Suprapubic skin (tissue), 4 donors: ENCODE results near the gene CCSAP. TPM values are rescaled to one million over a fixed set of nuclear protein-coding genes. Genes with fewer than 3 reads are reported as not detected.

Experiments used
- DNase-seq, 2 donors: peaks; one replicate each; pipeline ENCODE4 v3.0.0-alpha.2; 2019; ENCODE audit warnings: low spot score in 2 of 2
- H3K27ac ChIP-seq: fragments of 200-600 bp; sonication (generic); one replicate; pipeline ENCODE4 v1.5.1; 2019
- H3K27me3 ChIP-seq: fragments of 200-600 bp; sonication (generic); one replicate; pipeline ENCODE4 v1.5.1; 2019
- H3K36me3 ChIP-seq: fragments of 200-600 bp; sonication (generic); one replicate; pipeline ENCODE4 v1.5.1; 2019
- H3K4me1 ChIP-seq: fragments of 200-600 bp; sonication (generic); one replicate; pipeline ENCODE4 v1.5.1; 2019
- H3K4me3 ChIP-seq: fragments of 200-600 bp; sonication (generic); one replicate; pipeline ENCODE4 v1.5.1; 2019; ENCODE audit warnings: mild to moderate bottlenecking
- H3K9me3 ChIP-seq: fragments of 200-600 bp; sonication (generic); one replicate; pipeline ENCODE4 v1.5.1; 2019
- CTCF ChIP-seq, 2 donors: fragments of 200-600 bp in 1 of 2; fragments of 450-650 bp in 1 of 2; sonication (generic) in 1 of 2; IDR thresholded peaks; one replicate each; pipeline ENCODE4 v1.5.1; 2016 to 2019; ENCODE audit warnings: antibody characterized with exemption in 2 of 2, mild to moderate bottlenecking in 1 of 2, moderate library complexity in 1 of 2
- EP300 ChIP-seq: sonication (generic); formaldehyde crosslinking; IDR thresholded peaks from one replicate; pipeline ENCODE4 v1.6.1; 2017; ENCODE audit warnings: antibody characterized with exemption
- POLR2A ChIP-seq, 2 donors: fragments of 450-650 bp; IDR thresholded peaks; one replicate each; pipeline ENCODE4 v1.6.1; 2017; ENCODE audit warnings: antibody characterized with exemption in 2 of 2, mild to moderate bottlenecking in 2 of 2, moderate library complexity in 2 of 2
- POLR2AphosphoS5 ChIP-seq, 3 donors: sonication (generic); formaldehyde crosslinking; IDR thresholded peaks; one replicate each; pipeline ENCODE4 v1.6.1; 2017; ENCODE audit warnings: antibody characterized with exemption in 3 of 3
- WGBS: methylation state at CpG from one replicate; pipeline ENCODE4 v1.1.5; 2018; 5-methylcytosine and 5-hydroxymethylcytosine counted together
- total RNA-seq, 4 donors: library from RNA; depleted of rRNA; stranded (reverse); fragments of >200 nt; gene quantifications; one replicate each; pipeline ENCODE4 v1.1.0, GENCODE V29; 2016

Gene CCSAP
- total RNA-seq, 4 donors from 2014 or later = 16.3 to 33.1 (median 16.8) TPM

GRCh38 chr1:229305392-229305791, 37.5 kb downstream of the CCSAP start:
- no peak for DNase-seq
- Histone ChIP-seq H3K27ac (no peak overlapping the region), H3K9me3 (no peaks in the 10 kb centered on the region), H3K4me1 (no peaks in the 10 kb centered on the region), H3K4me3 (no peak overlapping the region), H3K27me3 (no peaks in the 10 kb centered on the region), H3K36me3 (peaks cover 68% of the 10 kb centered on the region)
- TF ChIP-seq POLR2AphosphoS5 (IDR thresholded peaks at IDR 0.05) = no peak
- TF ChIP-seq CTCF (IDR thresholded peaks at IDR 0.05) = no peak
- no peak for TF ChIP-seq EP300
- TF ChIP-seq POLR2A (IDR thresholded peaks at IDR 0.05) = no peak
- WGBS = 64% methylated on average over 2 of the region's 2 CpGs

GRCh38 chr1:229303855-229304254, 39.0 kb downstream of the CCSAP start:
- no peak overlapping the region for H3K27ac ChIP-seq
- H3K27me3 ChIP-seq = no peaks in the 10 kb centered on the region
- no peaks in the 10 kb centered on the region for H3K9me3 ChIP-seq
- no peak overlapping the region for H3K4me3 ChIP-seq
- H3K4me1 ChIP-seq = no peaks in the 10 kb centered on the region
- no peak for TF ChIP-seq POLR2AphosphoS5 (IDR thresholded peaks at IDR 0.05)
- no peak for TF ChIP-seq CTCF (IDR thresholded peaks at IDR 0.05)
- DNase-seq = no peak
- 93% methylated on average over 4 of the region's 4 CpGs for WGBS
- peaks cover 82% of the 10 kb centered on the region for H3K36me3 ChIP-seq

GRCh38 chr1:229302740-229303139, 40.1 kb downstream of the CCSAP start:
- Histone ChIP-seq H3K9me3 (no peaks in the 10 kb centered on the region), H3K4me3 (no peak overlapping the region), H3K36me3 (peaks cover 80% of the 10 kb centered on the region), H3K4me1 (no peaks in the 10 kb centered on the region), H3K27me3 (no peaks in the 10 kb centered on the region), H3K27ac (no peak overlapping the region)
- DNase-seq = no peak
- WGBS = 93% methylated on average over 8 of the region's 8 CpGs
- TF ChIP-seq POLR2A (IDR thresholded peaks at IDR 0.05) (no peak), EP300 (no peak), POLR2AphosphoS5 (IDR thresholded peaks at IDR 0.05) (no peak), CTCF (IDR thresholded peaks at IDR 0.05) (no peak)

GRCh38 chr1:229300099-229300757, 42.6 kb downstream of the CCSAP start:
- no peak for DNase-seq
- H3K36me3 ChIP-seq = peaks cover 70% of the 10 kb centered on the region
- no peaks in the 10 kb centered on the region for H3K4me1 ChIP-seq
- no peak overlapping the region for H3K27ac ChIP-seq
- no peaks in the 10 kb centered on the region for H3K9me3 ChIP-seq
- H3K4me3 ChIP-seq = no peak overlapping the region
- TF ChIP-seq CTCF (IDR thresholded peaks at IDR 0.05) = no peak
- 78% methylated on average over 6 of the region's 6 CpGs for WGBS
- H3K27me3 ChIP-seq = no peaks in the 10 kb centered on the region

GRCh38 chr1:229298887-229299503, 43.9 kb downstream of the CCSAP start:
- Histone ChIP-seq H3K27ac (no peak overlapping the region), H3K9me3 (no peaks in the 10 kb centered on the region), H3K4me1 (no peaks in the 10 kb centered on the region), H3K27me3 (no peaks in the 10 kb centered on the region), H3K4me3 (no peak overlapping the region), H3K36me3 (peaks cover 63% of the 10 kb centered on the region)
- WGBS = 93% methylated on average over 5 of the region's 5 CpGs
- TF ChIP-seq CTCF (IDR thresholded peaks at IDR 0.05) (no peak), POLR2A (IDR thresholded peaks at IDR 0.05) (no peak), EP300 (no peak), POLR2AphosphoS5 (IDR thresholded peaks at IDR 0.05) (no peak)
- DNase-seq = no peak
